CMK (cell line): ENCODE measurements around the gene TOMM20L.
A peak's percentile ranks its signal among the peaks of the same experiment; 100 is the strongest.

Source experiments
- DNase-seq: peaks from one replicate; pipeline ENCODE4 v3.0.0-alpha.2; 2010; ENCODE audit warnings: low read depth

Gene TOMM20L

DNA sequence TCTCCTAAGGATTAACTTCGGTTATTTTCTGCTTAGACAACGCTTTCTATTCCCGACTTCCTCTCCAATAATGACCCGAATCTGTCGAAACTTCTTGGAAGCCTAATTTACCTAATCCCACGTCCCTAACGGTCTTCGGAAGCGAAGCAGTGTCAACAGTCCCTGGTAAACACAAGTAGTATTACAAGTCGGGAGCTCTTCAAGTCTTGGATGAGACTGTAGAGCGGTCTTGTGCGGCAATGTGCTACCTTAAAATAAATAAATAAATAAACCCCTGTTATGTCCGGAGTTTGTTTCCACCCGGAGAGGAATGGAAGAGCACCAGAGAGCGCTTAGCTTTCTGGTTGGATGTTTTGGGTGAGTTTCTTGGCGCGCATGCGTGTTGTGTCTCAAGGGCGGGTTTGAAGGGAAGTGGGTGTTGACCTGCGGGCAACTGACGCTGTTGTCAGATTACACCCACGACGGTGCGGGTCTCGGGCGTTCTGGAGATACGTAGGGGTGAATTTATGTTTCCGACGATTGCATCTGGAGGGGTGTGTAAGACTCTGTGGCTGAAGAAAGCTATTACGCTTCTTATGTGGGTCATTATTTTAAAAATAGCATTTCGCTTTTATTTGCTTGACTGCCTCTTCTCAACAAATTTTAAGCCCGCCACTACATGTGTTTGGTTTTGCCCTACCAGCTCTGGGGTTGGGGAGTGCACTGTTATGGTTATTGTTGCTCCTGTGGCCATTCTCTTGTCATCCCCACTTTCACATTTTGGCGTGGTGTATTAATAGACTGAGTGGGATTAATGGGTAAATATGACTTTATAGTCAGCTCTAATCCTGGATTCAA, 31.8 kb downstream of the TOMM20L start, which contains the start of the genes KIAA0586 and TIMM9:
Gene KIAA0586, plus strand, starts transcription at position 439 of the 837 bp plus-strand sequence. CDS start 546 bp downstream, outside the sequence.
Gene TIMM9, minus strand, starts transcription at position 251 of the 837 bp plus-strand sequence. CDS start 15,586 bp downstream, outside the sequence.
- DNase-seq = peak; percentile 95

DNA sequence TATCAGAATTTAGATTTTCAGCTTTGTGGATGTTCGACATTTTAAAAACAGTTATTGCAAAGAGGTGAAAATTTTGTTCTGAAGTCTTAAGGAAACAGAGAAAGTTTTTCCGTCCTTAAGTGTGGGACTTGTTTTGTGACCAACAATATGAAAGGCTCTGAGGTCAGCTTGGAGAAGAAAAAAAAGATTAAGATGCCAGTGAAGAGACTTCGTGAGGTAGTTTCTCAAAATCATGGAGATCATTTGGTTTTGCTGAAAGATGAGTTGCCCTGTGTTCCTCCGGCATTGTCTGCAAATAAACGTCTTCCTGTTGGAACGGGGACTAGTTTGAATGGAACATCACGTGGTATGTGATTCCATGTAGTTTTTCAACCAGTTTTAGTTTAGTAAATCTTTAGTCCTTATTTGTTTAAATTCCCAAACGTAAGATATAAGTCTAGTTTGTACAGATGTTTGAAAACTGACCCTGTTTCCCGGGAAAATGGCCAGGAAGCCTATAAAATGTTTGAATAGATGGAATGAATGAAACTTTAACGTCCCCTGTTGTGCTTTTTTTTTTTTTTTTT, 32.5 kb downstream of the TOMM20L start:
- DNase-seq = peak; percentile 45

DNA sequence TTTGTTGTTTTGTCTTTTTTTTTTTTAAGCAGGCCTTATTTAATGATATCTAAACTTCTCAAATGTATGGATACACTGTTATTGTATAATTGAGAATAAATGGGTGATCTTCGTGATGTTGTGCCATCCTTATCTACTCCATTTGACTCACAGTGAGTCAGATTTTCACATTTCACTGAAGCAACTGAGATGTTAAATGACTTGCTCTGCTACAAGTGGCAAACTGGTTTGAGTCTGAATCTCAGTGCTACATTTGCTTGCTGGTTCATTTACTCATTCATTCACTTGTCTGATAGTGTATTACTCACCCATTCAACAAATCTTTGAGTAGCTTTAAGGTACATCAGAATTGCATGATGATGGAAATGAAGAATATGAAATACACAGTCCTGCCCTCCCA, 34.4 kb downstream of the TOMM20L start:
- DNase-seq = no peak

DNA sequence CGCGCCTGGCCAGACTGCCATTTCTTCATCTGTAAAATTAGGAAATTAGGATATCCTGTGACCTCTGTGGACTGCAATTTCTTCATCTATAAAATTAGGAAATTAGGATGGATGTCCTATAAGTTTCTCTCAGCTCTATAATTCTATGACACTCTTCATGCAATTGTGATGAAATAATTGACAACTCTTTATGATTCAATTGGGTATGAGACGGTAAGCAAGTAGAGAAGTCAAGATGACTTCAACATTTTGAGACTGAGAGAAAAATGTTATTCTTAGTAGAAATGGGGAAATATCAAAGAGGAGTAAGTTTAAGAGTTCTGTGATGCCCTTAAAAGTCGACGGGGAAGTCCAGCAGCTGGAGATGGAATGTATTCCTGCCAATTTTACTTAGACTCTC, 43.7 kb downstream of the TOMM20L start:
- DNase-seq = no peak

DNA sequence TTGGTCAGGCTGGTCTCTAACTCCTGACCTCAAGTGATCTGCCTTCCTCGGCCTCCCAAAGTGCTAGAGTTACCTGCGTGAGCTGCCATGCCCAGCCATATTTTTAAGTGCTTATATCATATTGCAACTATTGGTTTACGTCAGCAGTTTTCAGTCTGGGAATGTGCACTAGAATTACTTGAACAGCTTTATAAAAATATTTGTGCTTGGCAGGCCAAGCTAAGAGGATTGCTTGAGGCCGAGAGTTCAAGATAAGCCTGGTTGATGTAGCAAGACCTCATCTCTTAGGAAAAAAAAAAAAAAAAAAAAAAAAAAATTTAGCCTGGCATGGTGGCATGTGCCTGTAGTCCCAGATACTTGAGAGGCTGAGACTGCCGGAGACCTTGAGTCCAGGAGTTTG, 48.9 kb downstream of the TOMM20L start:
- DNase-seq = no peak

DNA sequence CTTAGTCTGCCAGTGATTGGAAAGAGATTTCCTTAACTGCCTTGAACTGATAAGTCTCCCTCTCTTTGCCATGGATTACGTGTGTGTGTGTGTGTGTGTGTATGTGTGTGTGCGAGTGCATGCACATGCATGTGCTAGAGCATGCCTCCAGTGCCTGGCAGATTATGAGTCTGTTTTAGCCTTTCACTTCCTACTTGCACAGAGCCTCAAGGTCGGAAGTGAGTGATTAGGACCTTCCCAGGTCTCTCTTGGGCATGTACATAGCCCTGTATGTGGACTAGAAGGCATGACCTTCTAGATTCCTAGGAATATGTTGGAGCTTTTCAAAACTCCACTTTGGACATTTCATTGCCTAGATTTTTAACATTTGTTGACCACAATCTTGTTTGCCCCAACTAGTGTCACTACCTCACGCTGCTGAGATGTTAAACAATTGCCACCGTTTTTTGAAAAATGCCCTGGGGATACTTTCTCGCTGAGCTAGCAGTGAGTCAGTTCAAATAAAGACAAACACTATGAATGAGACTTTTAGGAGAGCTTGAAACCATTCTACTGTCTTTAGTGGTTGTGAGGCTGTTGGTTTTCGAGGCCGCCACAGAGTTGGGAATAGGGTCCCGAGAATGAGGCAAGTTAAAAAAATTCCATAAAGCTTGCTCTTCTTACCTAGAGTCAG, 60.0 kb downstream of the TOMM20L start:
- DNase-seq = no peak
